GM12878 (cell line): ENCODE results near the gene NDUFV3. TPM values are rescaled to one million over a fixed set of nuclear protein-coding genes. Genes with fewer than 3 reads are reported as not detected.

ENCODE experiments used
- ATAC-seq: fragments of 200-7000 bp; cut with Tn5 transposase; 3 replicates; pipeline ENCODE4 v1.9.1; 2020; ENCODE audit warnings: mild to moderate bottlenecking, moderate library complexity
- BruUV-seq: library from RNA; stranded (reverse); fragments of 400-500 nt; replicated peaks from 2 replicates; lab custom pipeline; 2021; lab: Mats Ljungman, UMichigan
- CTCF ChIA-PET: fragments of 300-600 bp; sonication (Branson Sonifier 250); formaldehyde crosslinking; extraction: SDS; loops from one replicate; lab custom pipeline; 2021; ENCODE audit warnings: inconsistent platforms; lab: Yijun Ruan, JAX
- POLR2A ChIA-PET: fragments of 350-600 bp; formaldehyde crosslinking; extraction: SDS; loops from one replicate; lab custom pipeline; 2021; ENCODE audit warnings: inconsistent platforms; lab: Charles Lee
- RAD21 ChIA-PET: fragments of 300-600 bp; sonication (Branson Sonifier 250); formaldehyde crosslinking; loops from one replicate; lab custom pipeline; 2023; ENCODE audit warnings: antibody characterized with exemption; ENCODE audit not compliant: unreplicated experiment; lab: Charles Lee
- SMC1A ChIA-PET: fragments of 300-600 bp; sonication (Branson Sonifier 250); formaldehyde crosslinking; loops from one replicate; lab custom pipeline; 2023; ENCODE audit not compliant: unreplicated experiment, uncharacterized antibody; lab: Charles Lee
- DNase-seq: peaks from one replicate; pipeline ENCODE4 v3.0.0-alpha.2; 2011; ENCODE audit warnings: low read depth, low spot score
- FAIRE-seq: peaks from 3 replicates; lab custom pipeline; 2011; peaks lifted over from hg19 to GRCh38; lab: Jason Lieb, UNC
- H2AFZ ChIP-seq: 2 replicates; pipeline ENCODE4 v1.6.0; 2011; ENCODE audit warnings: low read depth, low read length, control low read depth; ENCODE audit not compliant: control insufficient read depth
- H3K27ac ChIP-seq: 2 replicates; pipeline ENCODE4 v1.5.1; 2011; ENCODE audit warnings: control low read depth; ENCODE audit not compliant: control insufficient read depth, insufficient read depth
- H3K27me3 ChIP-seq, 2 experiments: replicated peaks in 1 of 2; 2 replicates each; pipeline versions ENCODE4 v1.6.0 to v1.6.1; 2011; ENCODE audit warnings: low read length in 1 of 2; ENCODE audit not compliant: control insufficient read depth in 2 of 2, insufficient read depth in 2 of 2
- H3K36me3 ChIP-seq, 2 experiments: 2 replicates each; pipeline ENCODE4 v1.5.1; 2011; ENCODE audit warnings: low read length in 1 of 2; ENCODE audit not compliant: control insufficient read depth in 2 of 2, insufficient read depth in 2 of 2
- H3K4me1 ChIP-seq: 2 replicates; pipeline ENCODE4 v1.6.1; 2011; ENCODE audit warnings: mild to moderate bottlenecking, low read length, moderate library complexity, mixed read lengths; ENCODE audit not compliant: control insufficient read depth, insufficient read depth
- H3K4me2 ChIP-seq: 2 replicates; pipeline ENCODE4 v1.6.0; 2011; ENCODE audit warnings: control low read depth; ENCODE audit not compliant: control insufficient read depth, insufficient read depth
- H3K4me3 ChIP-seq: fragments of 200-600 bp; sonication (generic); 2 replicates; pipeline ENCODE4 v1.5.1; 2016
- H3K79me2 ChIP-seq: 2 replicates; pipeline ENCODE4 v1.6.0; 2011; ENCODE audit warnings: low read length; ENCODE audit not compliant: control insufficient read depth, insufficient read depth
- H3K9ac ChIP-seq: 2 replicates; pipeline ENCODE4 v1.8.0; 2011; ENCODE audit warnings: low read length, control low read depth, mixed read lengths; ENCODE audit not compliant: control insufficient read depth, insufficient read depth
- H3K9me3 ChIP-seq: replicated peaks from 3 replicates; pipeline ENCODE4 v1.5.1; 2011; ENCODE audit warnings: mild to moderate bottlenecking, low read length; ENCODE audit not compliant: control insufficient read depth, insufficient read depth
- H4K20me1 ChIP-seq: 2 replicates; pipeline ENCODE4 v1.6.0; 2011; ENCODE audit not compliant: control insufficient read depth, insufficient read depth
- GABPA ChIP-seq: IDR thresholded peaks from 2 replicates; pipeline ENCODE4 v1.6.1; 2014; ENCODE audit warnings: antibody characterized with exemption, low read depth, mild to moderate bottlenecking, inconsistent platforms
- MEF2A ChIP-seq: IDR thresholded peaks from 2 replicates; pipeline ENCODE4 v1.6.1; 2011; ENCODE audit warnings: low read depth, mild to moderate bottlenecking, low read length, moderate library complexity; ENCODE audit not compliant: insufficient read depth
- MTA2 ChIP-seq: fragments of 450-650 bp; IDR thresholded peaks from 2 replicates; pipeline ENCODE4 v1.6.1; 2016; ENCODE audit warnings: low read depth, mild to moderate bottlenecking, moderate library complexity
- NBN ChIP-seq: fragments of 450-650 bp; IDR thresholded peaks from 2 replicates; pipeline ENCODE4 v1.6.1; 2016
- RUNX3 ChIP-seq: IDR thresholded peaks from 2 replicates; pipeline ENCODE4 v1.6.1; 2012; ENCODE audit warnings: low read length, inconsistent platforms
- SIX5 ChIP-seq: IDR thresholded peaks from 2 replicates; pipeline ENCODE4 v1.6.1; 2011; ENCODE audit warnings: mild to moderate bottlenecking, low read depth, low read length, moderate library complexity; ENCODE audit not compliant: severe bottlenecking
- SMARCA5 ChIP-seq: fragments of 450-650 bp; IDR thresholded peaks from 2 replicates; pipeline ENCODE4 v1.6.1; 2017; ENCODE audit warnings: mild to moderate bottlenecking
- WGBS: methylation state at CpG from one replicate; pipeline ENCODE4 v1.1.6; 2016; ENCODE audit warnings: low lambda C conversion rate; ENCODE audit not compliant: insufficient replicate concordance, insufficient coverage; ENCODE audit errors: missing lambda C conversion rate; 5-methylcytosine and 5-hydroxymethylcytosine counted together
- in situ Hi-C: fragments of 300-500 bp; cut with MboI; formaldehyde crosslinking; loops from 9 replicates; pipeline ENCODE4 v1.14.3; 2018; ENCODE audit warnings: mixed read lengths
- intact Hi-C: fragments of 100-400 bp; cut with micrococcal nuclease; formaldehyde crosslinking; loops from one replicate; pipeline ENCODE4 v1.14.2; 2022; ENCODE audit not compliant: unreplicated experiment
- polyA plus RNA-seq, 11 experiments: library from polyadenylated mRNA; depleted of rRNA in 4 of 11; unstranded in 6 of 11; stranded (reverse) in 5 of 11; fragments of >200 nt; fragmentation: Nextera tagmentation in 4 of 11; fragmentation: Illumina TruSeq in 1 of 11; extraction: Ambion mirVana in 4 of 11; extraction: Trizol in 1 of 11; gene quantifications; 1 replicate in 1 of 11; 2 replicates in 10 of 11; pipeline versions ENCODE4 v1.2.1 to v1.2.3, GENCODE V29; 2011 to 2016; ENCODE audit warnings: inconsistent platforms in 2 of 11, missing spikeins in 2 of 11, low read depth in 1 of 11
- total RNA-seq, 4 experiments: library from RNA; depleted of rRNA in 3 of 4; stranded (reverse); fragments of >200 nt in 3 of 4; fragmentation: Illumina TruSeq in 1 of 4; extraction: Trizol in 1 of 4; gene quantifications; 2 replicates each; pipeline versions ENCODE4 v1.2.1 to v1.2.3, GENCODE V29; 2013 to 2021
- TF ChIP-seq, protein P1 (sequence below): IDR thresholded peaks from 2 replicates; pipeline ENCODE4 v1.6.1; 2012; ENCODE audit warnings: mild to moderate bottlenecking, low read depth, low read length
- TF ChIP-seq, protein P2 (sequence below): IDR thresholded peaks from 2 replicates; pipeline ENCODE4 v1.6.1; 2012; ENCODE audit warnings: low read length, inconsistent platforms
- TF ChIP-seq, protein P3 (sequence below): fragments of 150-350 bp; IDR thresholded peaks from 2 replicates; pipeline ENCODE4 v1.6.1; 2016; ENCODE audit warnings: low read depth, low read length
- TF ChIP-seq, protein P4 (sequence below): IDR thresholded peaks from 2 replicates; pipeline ENCODE4 v1.6.1; 2011; ENCODE audit warnings: low read depth, low read length, improper control_type of control experiment, borderline replicate concordance
- TF ChIP-seq, protein P5 (sequence below): IDR thresholded peaks from 2 replicates; pipeline ENCODE4 v1.6.1; 2011; ENCODE audit warnings: borderline replicate concordance, low read depth, mild to moderate bottlenecking, moderate library complexity, low read length; ENCODE audit not compliant: insufficient read depth, poor library complexity, severe bottlenecking

The NDUFV3 gene
- total and polyA plus RNA-seq, 10 of the 15 experiments (the other 5 are each of a cell fraction or from before 2014, with no cell fraction given), result 7.0 to 44.7 (median 29.9) TPM

DNA sequence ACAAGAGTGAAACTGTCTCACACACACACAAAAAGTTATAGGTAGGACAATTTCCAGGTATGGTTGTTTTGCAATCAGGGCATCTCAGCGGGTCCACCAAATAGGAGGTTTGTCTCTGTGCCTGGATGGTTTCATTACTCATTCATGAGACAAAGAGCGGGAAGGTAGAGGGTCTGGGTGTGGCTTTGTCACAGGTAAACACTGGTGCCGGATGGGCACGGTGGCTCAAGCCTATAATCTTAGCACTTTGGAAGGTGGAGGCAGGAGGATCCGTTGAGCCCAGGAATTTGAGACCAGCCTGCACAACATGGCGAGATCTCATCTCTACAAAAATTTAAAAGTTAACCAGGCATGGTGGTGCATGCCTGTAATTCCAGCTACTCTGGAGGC, 48.6 kb downstream of the NDUFV3 start:
- no peak for DNase-seq
- no peaks in the 10 kb centered on the region for H3K79me2 ChIP-seq
- TF ChIP-seq MTA2 (no peak), RUNX3 (no peak), NBN (no peak), GABPA (no peak), MEF2A (no peak), SIX5 (no peak), SMARCA5 (no peak)
- TF ChIP-seq, protein P1, sequence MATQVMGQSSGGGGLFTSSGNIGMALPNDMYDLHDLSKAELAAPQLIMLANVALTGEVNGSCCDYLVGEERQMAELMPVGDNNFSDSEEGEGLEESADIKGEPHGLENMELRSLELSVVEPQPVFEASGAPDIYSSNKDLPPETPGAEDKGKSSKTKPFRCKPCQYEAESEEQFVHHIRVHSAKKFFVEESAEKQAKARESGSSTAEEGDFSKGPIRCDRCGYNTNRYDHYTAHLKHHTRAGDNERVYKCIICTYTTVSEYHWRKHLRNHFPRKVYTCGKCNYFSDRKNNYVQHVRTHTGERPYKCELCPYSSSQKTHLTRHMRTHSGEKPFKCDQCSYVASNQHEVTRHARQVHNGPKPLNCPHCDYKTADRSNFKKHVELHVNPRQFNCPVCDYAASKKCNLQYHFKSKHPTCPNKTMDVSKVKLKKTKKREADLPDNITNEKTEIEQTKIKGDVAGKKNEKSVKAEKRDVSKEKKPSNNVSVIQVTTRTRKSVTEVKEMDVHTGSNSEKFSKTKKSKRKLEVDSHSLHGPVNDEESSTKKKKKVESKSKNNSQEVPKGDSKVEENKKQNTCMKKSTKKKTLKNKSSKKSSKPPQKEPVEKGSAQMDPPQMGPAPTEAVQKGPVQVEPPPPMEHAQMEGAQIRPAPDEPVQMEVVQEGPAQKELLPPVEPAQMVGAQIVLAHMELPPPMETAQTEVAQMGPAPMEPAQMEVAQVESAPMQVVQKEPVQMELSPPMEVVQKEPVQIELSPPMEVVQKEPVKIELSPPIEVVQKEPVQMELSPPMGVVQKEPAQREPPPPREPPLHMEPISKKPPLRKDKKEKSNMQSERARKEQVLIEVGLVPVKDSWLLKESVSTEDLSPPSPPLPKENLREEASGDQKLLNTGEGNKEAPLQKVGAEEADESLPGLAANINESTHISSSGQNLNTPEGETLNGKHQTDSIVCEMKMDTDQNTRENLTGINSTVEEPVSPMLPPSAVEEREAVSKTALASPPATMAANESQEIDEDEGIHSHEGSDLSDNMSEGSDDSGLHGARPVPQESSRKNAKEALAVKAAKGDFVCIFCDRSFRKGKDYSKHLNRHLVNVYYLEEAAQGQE, result no peak
- TF ChIP-seq, protein P2, sequence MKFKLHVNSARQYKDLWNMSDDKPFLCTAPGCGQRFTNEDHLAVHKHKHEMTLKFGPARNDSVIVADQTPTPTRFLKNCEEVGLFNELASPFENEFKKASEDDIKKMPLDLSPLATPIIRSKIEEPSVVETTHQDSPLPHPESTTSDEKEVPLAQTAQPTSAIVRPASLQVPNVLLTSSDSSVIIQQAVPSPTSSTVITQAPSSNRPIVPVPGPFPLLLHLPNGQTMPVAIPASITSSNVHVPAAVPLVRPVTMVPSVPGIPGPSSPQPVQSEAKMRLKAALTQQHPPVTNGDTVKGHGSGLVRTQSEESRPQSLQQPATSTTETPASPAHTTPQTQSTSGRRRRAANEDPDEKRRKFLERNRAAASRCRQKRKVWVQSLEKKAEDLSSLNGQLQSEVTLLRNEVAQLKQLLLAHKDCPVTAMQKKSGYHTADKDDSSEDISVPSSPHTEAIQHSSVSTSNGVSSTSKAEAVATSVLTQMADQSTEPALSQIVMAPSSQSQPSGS, result no peak
- TF ChIP-seq, protein P3, sequence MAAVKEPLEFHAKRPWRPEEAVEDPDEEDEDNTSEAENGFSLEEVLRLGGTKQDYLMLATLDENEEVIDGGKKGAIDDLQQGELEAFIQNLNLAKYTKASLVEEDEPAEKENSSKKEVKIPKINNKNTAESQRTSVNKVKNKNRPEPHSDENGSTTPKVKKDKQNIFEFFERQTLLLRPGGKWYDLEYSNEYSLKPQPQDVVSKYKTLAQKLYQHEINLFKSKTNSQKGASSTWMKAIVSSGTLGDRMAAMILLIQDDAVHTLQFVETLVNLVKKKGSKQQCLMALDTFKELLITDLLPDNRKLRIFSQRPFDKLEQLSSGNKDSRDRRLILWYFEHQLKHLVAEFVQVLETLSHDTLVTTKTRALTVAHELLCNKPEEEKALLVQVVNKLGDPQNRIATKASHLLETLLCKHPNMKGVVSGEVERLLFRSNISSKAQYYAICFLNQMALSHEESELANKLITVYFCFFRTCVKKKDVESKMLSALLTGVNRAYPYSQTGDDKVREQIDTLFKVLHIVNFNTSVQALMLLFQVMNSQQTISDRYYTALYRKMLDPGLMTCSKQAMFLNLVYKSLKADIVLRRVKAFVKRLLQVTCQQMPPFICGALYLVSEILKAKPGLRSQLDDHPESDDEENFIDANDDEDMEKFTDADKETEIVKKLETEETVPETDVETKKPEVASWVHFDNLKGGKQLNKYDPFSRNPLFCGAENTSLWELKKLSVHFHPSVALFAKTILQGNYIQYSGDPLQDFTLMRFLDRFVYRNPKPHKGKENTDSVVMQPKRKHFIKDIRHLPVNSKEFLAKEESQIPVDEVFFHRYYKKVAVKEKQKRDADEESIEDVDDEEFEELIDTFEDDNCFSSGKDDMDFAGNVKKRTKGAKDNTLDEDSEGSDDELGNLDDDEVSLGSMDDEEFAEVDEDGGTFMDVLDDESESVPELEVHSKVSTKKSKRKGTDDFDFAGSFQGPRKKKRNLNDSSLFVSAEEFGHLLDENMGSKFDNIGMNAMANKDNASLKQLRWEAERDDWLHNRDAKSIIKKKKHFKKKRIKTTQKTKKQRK, result no peak
- TF ChIP-seq, protein P4, sequence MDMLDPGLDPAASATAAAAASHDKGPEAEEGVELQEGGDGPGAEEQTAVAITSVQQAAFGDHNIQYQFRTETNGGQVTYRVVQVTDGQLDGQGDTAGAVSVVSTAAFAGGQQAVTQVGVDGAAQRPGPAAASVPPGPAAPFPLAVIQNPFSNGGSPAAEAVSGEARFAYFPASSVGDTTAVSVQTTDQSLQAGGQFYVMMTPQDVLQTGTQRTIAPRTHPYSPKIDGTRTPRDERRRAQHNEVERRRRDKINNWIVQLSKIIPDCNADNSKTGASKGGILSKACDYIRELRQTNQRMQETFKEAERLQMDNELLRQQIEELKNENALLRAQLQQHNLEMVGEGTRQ, result no peak
- TF ChIP-seq, protein P5, sequence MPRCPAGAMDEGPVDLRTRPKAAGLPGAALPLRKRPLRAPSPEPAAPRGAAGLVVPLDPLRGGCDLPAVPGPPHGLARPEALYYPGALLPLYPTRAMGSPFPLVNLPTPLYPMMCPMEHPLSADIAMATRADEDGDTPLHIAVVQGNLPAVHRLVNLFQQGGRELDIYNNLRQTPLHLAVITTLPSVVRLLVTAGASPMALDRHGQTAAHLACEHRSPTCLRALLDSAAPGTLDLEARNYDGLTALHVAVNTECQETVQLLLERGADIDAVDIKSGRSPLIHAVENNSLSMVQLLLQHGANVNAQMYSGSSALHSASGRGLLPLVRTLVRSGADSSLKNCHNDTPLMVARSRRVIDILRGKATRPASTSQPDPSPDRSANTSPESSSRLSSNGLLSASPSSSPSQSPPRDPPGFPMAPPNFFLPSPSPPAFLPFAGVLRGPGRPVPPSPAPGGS, result no peak
- ChIA-PET POLR2A (no interaction called here), SMC1A (no interaction called here), RAD21 (no interaction called here), CTCF (no interaction called here)
- intact Hi-C loops (no loop called here), in situ Hi-C loops (no loop called here)
- ATAC-seq, result no peak
- FAIRE-seq, result no peak
- no peaks in the 10 kb centered on the region for H3K27me3 ChIP-seq
- WGBS, result 62% methylated on average over 6 of the region's 6 CpGs
- H3K36me3 ChIP-seq, result no peaks in the 10 kb centered on the region
- no peak overlapping the region for H3K9ac ChIP-seq
- no peak overlapping the region for H3K27ac ChIP-seq
- no peaks in the 10 kb centered on the region; the same call in 2 of the 3 replicates for H3K9me3 ChIP-seq
- H2AFZ ChIP-seq, result no peak overlapping the region
- H3K4me2 ChIP-seq, result no peak overlapping the region
- BruUV-seq, result no TSS peak
- no peak overlapping the region for H3K4me3 ChIP-seq
- H3K4me1 ChIP-seq, result peaks cover 11% of the 10 kb centered on the region
- no peaks in the 10 kb centered on the region for H4K20me1 ChIP-seq
